Muscle of back (tissue), 11 donors: ENCODE data around the gene FGFR3. TPM values are rescaled to one million over a fixed set of nuclear protein-coding genes. Genes with fewer than 3 reads are reported as not detected.
A peak's percentile ranks its signal among the peaks of the same experiment; 100 is the strongest.

Source experiments
- DNase-seq, 3 donors: peaks; one replicate each; pipeline versions ENCODE4 v3.0.0 to v3.0.0-alpha.2; 2013
- polyA plus RNA-seq, 10 donors: library from polyadenylated mRNA; unstranded; fragments of 120-200 nt; gene quantifications; one replicate each; pipeline ENCODE4 v1.2.1, GENCODE V29; 2013; ENCODE audit not compliant: insufficient read length in 10 of 10

FGFR3 gene
- polyA plus RNA-seq, 10 donors: 0.56 to 15.4 (median 1.2) TPM

GRCh38 chr4:1802151-1802715, 9.1 kb downstream of the FGFR3 start:
- DNase-seq: no peak

- DNase-seq: no peak
Observed at GRCh38 chr4:1802720-1803522, 9.8 kb downstream of the FGFR3 start.

- no peak for DNase-seq
Observed at GRCh38 chr4:1803523-1804423, 10.7 kb downstream of the FGFR3 start.

GRCh38 chr4:1804638-1805492, 11.8 kb downstream of the FGFR3 start:
- DNase-seq: no peak

GRCh38 chr4:1805493-1806222, 12.6 kb downstream of the FGFR3 start:
- no peak for DNase-seq

GRCh38 chr4:1806223-1806564, 13.1 kb downstream of the FGFR3 start:
- DNase-seq: no peak

- no peak for DNase-seq
Observed at GRCh38 chr4:1806596-1807331, 13.7 kb downstream of the FGFR3 start.

- DNase-seq: no peak
Observed at GRCh38 chr4:1807332-1807777, 14.3 kb downstream of the FGFR3 start.

GRCh38 chr4:1808396-1808795, 15.3 kb downstream of the FGFR3 start:
- DNase-seq: no peak

- no peak for DNase-seq
Observed at GRCh38 chr4:1808851-1809753, 16.0 kb downstream of the FGFR3 start.

GRCh38 chr4:1809754-1810502, 16.8 kb downstream of the FGFR3 start:
- peak; percentile 33 to 75 (median 57) for DNase-seq

GRCh38 chr4:1810765-1811164, 17.7 kb downstream of the FGFR3 start:
- DNase-seq: no peak

GRCh38 chr4:1812720-1813119, 19.6 kb downstream of the FGFR3 start:
- no peak for DNase-seq

- no peak for DNase-seq
Observed at GRCh38 chr4:1813231-1813630, 20.1 kb downstream of the FGFR3 start.

GRCh38 chr4:1813915-1814314, 20.8 kb downstream of the FGFR3 start:
- no peak for DNase-seq

- no peak for DNase-seq
Observed at GRCh38 chr4:1814453-1814852, 21.4 kb downstream of the FGFR3 start.

- DNase-seq: no peak
Observed at GRCh38 chr4:1815096-1815996, 22.3 kb downstream of the FGFR3 start.
